GM19467 (cell line): ENCODE results near the gene SRA1.

Source experiments
- ATAC-seq: cut with Tn5 transposase; IDR thresholded peaks from one replicate; pipeline ENCODE4 v1.9.1; 2021; ENCODE audit warnings: mild to moderate bottlenecking, moderate library complexity; ENCODE audit not compliant: unreplicated experiment

Gene SRA1

DNA sequence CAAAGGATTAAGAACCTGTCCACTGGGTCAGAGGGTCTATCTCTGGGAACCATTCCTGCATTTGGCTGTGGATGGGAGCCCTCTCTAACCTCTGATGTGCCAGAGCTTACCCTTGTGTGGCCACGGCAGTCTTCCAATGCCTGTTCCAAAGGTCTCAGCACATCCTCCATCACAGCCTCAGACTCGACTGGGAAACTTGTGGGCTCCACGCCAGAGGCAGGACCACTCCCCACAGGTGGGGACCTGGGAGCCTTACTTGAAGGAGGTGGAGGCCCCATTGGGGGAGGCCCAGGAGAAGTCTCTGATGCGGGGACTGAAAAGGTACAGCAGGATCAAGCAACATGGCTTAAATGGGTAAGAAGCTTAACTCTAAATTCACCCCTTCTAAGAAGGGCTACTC, 5.4 kb downstream of the SRA1 start:
- ATAC-seq = no peak

- ATAC-seq = no peak
Observed at GRCh38 chr5:140550147-140551079, 6.9 kb downstream of the SRA1 start.

DNA sequence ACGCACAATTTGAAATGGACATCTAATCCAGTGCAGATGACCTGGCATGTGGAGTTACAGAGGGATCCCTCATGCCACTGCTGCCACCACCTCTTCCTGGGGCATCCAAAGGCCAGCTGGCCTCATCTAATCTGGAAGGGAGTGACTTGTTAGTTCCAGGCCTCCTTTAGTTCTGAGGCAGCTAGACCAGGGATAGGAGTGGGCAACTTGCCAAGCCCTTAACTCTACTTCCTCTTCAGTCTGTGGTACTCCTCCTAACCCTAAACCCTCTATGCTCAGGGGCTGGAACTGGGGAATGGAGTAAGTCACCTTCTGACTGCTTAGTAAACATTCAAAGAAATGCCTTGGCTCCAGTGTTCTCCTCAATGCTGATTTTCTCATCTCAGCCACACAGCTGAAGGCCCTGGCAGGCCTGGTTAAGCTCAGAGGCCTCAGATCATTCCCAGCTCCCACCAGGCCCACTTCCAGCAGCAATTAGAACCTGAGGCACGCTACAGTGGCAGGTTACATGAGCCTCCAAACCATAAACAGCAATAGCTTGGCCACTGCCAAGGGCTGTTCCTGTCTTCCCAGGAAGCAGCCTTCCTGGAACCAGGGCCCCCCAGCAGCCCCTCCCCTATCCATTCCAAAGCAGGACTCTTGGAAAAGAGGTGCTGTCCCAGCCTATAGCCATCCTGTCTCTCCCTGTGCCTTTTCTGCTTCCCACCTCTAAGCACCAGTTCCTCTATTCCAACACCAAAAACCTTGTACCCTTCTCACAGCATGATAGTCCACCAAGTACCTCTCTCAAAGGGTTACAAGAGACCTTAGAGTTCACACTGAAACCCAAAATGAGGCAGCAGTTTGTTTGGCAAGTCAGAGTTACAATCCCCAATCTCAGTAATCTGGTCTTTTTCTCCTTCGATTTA, 7.8 kb downstream of the SRA1 start:
- ATAC-seq = no peak

DNA sequence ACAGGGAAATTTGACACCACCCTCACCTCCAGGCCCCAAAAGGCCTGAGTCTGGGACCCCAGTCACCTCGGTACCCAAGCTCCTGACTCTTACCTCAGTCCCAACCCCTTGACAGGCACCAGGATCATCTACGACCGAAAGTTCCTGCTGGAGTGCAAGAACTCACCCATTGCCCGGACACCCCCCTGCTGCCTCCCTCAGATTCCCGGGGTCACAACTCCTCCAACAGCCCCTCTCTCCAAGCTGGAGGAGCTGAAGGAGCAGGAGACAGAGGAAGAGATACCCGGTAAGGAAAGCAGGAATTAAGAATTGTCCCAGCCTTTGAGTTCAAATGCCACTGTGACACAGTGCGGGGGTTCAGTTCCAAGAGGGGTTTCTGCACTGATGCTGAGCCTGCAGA, 8.5 kb downstream of the SRA1 start:
- ATAC-seq = no peak

GRCh38 chr5:140548300-140548688, 9.0 kb downstream of the SRA1 start:
- no peak for ATAC-seq

GRCh38 chr5:140547508-140548299, 9.6 kb downstream of the SRA1 start, which contains the start of gene EIF4EBP3:
EIF4EBP3 (plus strand) TSS chr5:140547662; CDS start chr5:140547738, 76 bp downstream.
- peak; percentile 96 for ATAC-seq

- ATAC-seq = no peak
Observed at GRCh38 chr5:140546851-140547507, 10.3 kb downstream of the SRA1 start.

DNA sequence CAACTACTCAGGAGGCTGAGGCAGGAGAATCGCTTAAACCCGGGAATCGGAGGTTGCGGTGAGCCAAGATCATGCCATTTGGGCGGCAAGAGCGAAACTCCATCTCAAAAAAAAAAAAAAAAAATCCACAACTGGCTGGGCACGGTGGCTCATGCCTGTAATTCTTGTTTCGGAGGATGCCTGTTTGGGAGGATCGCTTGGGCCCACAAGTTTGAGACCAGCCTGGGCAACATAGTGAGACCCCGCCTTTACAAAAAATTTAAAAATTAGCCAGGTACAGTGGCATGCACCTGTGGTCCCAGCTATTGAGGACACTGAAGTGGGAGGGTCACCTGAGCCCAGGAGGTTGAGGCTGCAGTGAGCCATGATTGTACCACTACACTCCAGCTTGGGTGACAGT, 11.7 kb downstream of the SRA1 start:
- no peak for ATAC-seq

- no peak for ATAC-seq
Observed at GRCh38 chr5:140544986-140545385, 12.3 kb downstream of the SRA1 start.

DNA sequence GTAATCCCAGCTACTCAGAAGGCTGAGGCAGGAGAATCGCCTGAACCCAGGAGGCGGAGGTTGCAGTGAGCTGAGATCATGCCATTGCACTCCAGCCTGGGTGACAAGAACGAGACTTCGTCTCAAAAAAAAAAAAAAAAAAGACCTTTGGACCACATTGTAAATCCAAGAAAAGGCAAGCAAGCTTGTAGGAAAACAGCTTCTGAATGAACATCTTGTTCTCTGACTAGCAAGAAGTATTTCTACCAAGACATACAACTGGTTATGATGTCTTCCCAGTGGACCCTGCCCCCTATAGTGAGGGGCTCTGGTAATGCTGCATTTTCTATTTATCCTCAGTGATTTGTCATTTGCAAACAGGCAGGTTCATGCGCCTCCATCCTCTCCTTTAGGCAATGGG, 14.3 kb downstream of the SRA1 start:
- ATAC-seq = no peak

DNA sequence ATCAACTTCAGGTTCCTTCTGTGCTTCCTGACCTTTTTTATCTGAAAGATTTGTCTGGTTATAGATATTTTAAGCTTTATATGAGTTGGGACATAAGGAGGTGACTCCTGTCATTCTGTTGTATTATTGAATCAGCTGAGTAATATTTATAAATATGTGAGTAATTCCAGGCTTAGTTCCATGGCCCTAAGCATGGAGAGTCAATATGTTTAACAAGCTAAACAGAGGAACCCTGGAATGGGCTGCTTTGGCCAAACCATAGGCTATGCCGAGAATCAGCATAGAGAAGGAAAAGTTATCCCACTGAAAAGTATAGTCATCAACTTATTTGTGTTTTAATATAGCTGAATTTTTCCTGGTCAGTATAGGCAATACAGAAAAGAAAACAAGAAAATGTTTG, 17.0 kb downstream of the SRA1 start:
- no peak for ATAC-seq

- ATAC-seq = no peak
Observed at GRCh38 chr5:140524003-140524402, 33.3 kb downstream of the SRA1 start.

GRCh38 chr5:140513124-140513523, 44.1 kb downstream of the SRA1 start:
- no peak for ATAC-seq

DNA sequence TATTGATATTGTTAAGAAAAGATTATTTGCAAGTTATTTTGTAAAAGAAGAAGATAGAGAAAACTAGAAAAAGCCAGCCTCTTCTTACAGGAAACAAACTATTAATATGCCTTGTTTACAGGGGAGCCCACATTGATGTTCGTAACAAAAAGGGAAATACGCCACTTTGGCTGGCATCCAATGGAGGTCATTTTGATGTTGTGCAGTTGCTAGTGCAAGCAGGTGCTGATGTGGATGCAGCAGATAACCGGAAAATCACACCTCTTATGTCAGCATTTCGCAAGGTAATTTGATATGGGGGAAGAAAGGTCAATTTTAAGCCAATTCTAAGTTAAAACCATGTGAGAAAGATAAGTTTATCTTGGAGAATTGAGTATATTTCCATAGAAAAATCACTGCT, 47.4 kb downstream of the SRA1 start:
- ATAC-seq = no peak

- ATAC-seq = no peak
Observed at GRCh38 chr5:140502834-140503233, 54.4 kb downstream of the SRA1 start.
